Measurements from ENCODE around the gene HOXD11. TPM values are rescaled to one million over a fixed set of nuclear protein-coding genes. Genes with fewer than 3 reads are reported as not detected.

Gene HOXD11
- not detected for total RNA-seq

DNA sequence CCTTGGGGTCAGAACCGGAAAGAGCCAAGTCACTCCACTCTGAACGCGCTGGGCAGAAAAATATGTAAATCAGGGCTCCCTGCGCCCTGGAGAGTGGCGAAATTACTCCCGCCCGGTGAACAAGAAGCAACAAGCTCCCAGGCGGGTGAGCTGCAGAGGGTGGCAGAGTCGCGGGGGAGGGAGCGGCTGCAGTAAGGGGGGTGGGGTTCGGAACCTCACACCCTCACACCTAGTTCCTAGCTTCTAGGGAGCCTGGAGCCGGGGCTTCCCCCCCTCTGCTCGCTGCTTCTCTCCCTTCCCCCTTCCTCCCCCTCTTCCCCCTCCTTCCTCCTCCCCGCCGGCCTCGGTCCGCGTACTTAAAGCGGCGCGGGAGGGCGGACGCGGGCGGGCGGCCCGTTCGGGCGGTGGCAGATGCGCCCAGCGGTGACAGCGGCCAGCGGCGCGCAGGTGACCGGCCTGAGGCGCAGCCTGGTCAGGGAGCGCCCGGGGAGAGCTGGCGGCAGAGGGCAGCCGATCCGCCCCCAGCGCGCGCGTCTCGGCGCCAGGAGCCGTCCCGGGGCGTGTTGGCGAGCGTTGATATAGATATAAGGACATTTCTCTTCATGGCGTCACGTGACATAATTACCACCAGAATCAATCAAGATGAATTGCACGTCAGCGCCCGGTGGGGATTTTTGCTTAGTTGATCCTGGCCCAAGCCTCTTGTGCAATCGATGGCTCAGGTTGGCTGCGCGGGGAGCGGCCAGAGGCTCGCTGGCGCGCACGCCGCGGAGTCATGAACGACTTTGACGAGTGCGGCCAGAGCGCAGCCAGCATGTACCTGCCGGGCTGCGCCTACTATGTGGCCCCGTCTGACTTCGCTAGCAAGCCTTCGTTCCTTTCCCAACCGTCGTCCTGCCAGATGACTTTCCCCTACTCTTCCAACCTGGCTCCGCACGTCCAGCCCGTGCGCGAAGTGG is at the start of gene HOXD11:
Gene HOXD11 (plus strand): TSS at position 700 of the 959 bp plus-strand sequence. CDS start 76 bp downstream, at position 776.
- ATAC-seq (peak; percentile 35), DNase-seq (no peak)
- peak within 1 kb of the TSS; percentile 51 for H3K4me3 Mint-ChIP-seq
- H3K36me3 Mint-ChIP-seq (ENCODE audit: low read depth), result no peaks in the 10 kb centered on the region
- ChIA-PET POLR2A (no interaction called here), CTCF (no interaction called here)
- intact Hi-C loops (cut with DNase I, micrococcal nuclease), result loop anchor here in 1 of 2 experiments (2.0 kb wide), 1 partner anchor 16 kb away; the partner anchor contains the start of gene HOXD9
- no peak within 1 kb of the TSS for H3K27ac Mint-ChIP-seq
- H3K4me1 Mint-ChIP-seq, result peaks cover 25% of the 10 kb centered on the region
- no peaks in the 10 kb centered on the region for H3K9me3 Mint-ChIP-seq (ENCODE audit: low read depth)
- peaks cover 80% of the 10 kb centered on the region for H3K27me3 Mint-ChIP-seq

DNA sequence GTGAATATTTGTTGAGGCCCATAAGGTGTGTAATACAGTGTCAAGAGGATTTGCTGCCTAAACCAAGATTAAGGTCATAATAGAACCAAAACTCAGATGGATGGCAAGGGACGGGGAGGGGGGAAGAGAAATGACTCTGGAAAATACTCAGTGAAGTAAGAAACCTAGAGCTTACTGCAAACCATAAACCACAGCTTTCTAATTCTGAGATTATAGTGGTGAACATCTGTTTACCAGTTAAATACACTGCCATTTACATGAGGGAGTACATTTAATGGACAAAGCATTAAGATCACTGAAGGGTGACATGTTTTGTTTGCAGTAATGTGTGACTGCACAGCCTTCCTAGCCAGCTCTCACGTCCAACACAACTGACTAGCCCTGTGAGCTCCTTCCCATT is 43.1 kb upstream of the HOXD11 start:
- intact Hi-C loops (cut with DNase I, micrococcal nuclease), result no loop called here
- no peaks in the 10 kb centered on the region for H3K9me3 Mint-ChIP-seq (ENCODE audit: low read depth)
- H3K4me3 Mint-ChIP-seq, result no peak overlapping the region
- ChIA-PET POLR2A (no interaction called here), CTCF (interaction anchor here (0.6 to 1.0 kb wide), 2 partner anchors 12 to 34 kb away, joined by 3 to 4 read pairs; no protein-coding TSS in a partner anchor)
- H3K36me3 Mint-ChIP-seq (ENCODE audit: low read depth), result no peaks in the 10 kb centered on the region
- H3K27me3 Mint-ChIP-seq, result peaks cover 59% of the 10 kb centered on the region
- H3K27ac Mint-ChIP-seq, result no peak overlapping the region
- DNase-seq (no peak), ATAC-seq (peak; percentile 61)
- peaks cover 9% of the 10 kb centered on the region for H3K4me1 Mint-ChIP-seq

DNA sequence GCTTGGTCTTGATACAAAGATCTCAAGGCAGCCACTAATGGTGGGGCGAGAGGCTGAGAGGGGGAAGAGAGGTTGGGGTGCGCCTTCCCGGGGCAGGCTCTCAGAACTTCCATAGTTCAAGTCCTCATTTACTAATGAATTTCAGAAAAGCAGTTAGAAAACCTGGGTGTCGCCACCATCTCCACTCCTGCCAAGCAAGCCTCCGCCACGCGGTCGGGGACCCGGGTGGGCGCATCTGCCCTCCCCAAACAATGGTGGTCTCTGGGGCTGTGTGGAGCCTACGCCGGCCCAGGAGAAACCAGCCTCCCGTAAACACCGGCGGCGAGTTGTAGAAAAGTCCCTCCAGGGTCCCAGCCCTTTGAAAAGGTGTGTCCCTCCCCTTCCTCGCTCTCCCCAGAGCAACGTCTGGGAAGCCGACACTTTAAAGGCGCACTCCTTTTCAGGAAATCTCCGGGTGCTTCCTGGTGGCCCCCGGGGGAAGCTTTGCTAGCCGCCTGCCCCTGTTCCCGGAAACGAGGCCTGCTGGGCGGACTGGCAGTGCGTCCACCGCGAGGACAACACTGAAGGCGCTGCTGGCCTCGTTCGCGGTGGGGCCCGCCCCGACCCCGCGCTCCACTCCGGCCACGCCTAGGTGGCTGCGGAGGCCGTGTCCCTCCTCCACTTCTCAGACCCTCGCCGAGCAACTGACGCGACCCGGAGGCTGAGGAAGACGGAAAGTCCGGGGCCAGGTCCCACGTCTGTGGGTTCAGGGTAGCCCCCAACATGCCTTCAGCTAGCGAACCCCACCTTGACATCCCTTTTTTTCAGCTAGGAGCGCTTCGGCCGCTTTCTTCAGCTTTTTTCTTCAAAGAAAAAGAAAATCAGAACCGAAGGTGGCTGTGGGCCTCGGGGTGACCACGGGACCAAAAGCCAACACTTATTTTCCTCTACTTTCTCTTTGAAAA is 40.2 kb upstream of the HOXD11 start:
- H3K4me3 Mint-ChIP-seq, result no peak overlapping the region
- ChIA-PET POLR2A (no interaction called here), CTCF (interaction anchor here (0.6 kb wide), 1 partner anchor 85 kb away, joined by 3 read pairs; no protein-coding TSS in a partner anchor)
- no peak overlapping the region for H3K27ac Mint-ChIP-seq
- H3K9me3 Mint-ChIP-seq (ENCODE audit: low read depth), result no peaks in the 10 kb centered on the region
- intact Hi-C loops (cut with DNase I, micrococcal nuclease), result no loop called here
- H3K4me1 Mint-ChIP-seq, result peaks cover 9% of the 10 kb centered on the region
- H3K36me3 Mint-ChIP-seq (ENCODE audit: low read depth), result no peaks in the 10 kb centered on the region
- peaks cover 77% of the 10 kb centered on the region for H3K27me3 Mint-ChIP-seq
- no peak for ATAC-seq
- no peak for DNase-seq

DNA sequence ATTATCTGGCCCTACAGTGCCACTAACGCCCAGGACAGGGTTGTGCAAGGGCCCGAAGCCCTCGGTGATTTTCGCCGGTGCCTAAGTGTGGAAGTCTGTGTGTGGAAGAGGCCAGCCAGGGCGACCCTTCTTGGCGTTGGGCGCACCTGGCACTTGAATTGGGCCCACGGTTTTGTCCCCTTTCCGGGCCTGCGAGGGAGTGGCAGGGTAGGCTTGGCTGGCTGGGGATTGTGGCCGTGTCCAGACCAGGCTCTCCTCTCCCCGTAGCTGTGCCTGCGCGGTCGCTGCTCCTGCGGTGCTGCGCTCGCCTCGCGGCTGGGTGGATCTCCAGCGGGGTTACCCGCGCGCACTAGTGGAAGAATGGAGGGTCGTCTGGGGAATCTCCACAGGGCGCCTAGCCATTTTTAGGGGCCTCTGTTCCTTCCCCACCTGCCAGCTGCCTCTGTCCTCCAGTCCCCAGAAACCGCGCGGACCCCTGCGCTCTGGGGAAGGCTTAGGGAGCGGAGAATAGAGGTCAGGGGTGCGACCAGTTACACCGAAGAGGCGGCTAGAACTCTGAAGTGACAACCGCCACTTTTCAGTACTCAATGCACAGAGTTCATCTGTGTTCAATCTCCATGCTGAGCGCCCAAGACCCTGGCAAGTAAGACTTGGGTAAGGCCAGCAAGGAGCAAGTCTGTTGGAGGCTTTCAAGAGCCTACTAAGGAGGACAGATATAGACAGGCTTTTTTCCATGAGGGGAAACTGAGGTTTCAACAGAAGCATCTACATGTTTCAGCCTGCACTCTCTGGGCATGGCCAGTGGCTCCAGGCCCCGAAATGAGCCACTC is 39.3 kb upstream of the HOXD11 start:
- Mint-ChIP-seq H3K27me3 (peaks cover 79% of the 10 kb centered on the region), H3K27ac (no peak overlapping the region), H3K4me1 (peaks cover 9% of the 10 kb centered on the region), H3K36me3 (ENCODE audit: low read depth) (no peaks in the 10 kb centered on the region), H3K9me3 (ENCODE audit: low read depth) (no peaks in the 10 kb centered on the region), H3K4me3 (no peak overlapping the region)
- intact Hi-C loops (cut with DNase I, micrococcal nuclease), result no loop called here
- no peak for DNase-seq
- POLR2A ChIA-PET, result no interaction called here
- CTCF ChIA-PET, result interaction anchor here (0.6 kb wide), 1 partner anchor 86 kb away, joined by 3 read pairs; no protein-coding TSS in a partner anchor
- no peak for ATAC-seq

DNA sequence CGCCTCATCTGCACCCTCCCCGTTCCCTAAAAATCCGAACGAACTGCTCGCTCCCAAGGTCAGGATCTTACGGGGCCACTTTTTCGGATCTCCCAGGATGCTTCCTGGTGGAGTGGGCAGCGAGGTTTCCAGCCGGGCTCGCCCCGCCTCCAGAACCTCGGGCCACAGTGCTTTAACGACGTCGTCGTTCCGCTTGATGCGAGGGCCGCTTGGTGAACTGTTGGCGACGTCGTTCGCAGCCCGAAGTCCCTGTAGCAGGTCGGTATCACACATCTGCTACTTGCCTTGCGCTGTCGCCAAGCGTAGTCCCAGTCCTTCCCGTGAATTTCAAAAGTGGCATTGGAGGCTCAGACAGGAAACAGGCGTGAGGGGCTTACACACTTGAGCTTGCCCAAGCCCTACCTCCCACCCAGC is 38.7 kb upstream of the HOXD11 start:
- DNase-seq (no peak), ATAC-seq (no peak)
- ChIA-PET POLR2A (no interaction called here), CTCF (no interaction called here)
- H3K4me3 Mint-ChIP-seq, result no peak overlapping the region
- peaks cover 85% of the 10 kb centered on the region for H3K27me3 Mint-ChIP-seq
- H3K9me3 Mint-ChIP-seq (ENCODE audit: low read depth), result no peaks in the 10 kb centered on the region
- H3K27ac Mint-ChIP-seq, result no peak overlapping the region
- H3K4me1 Mint-ChIP-seq, result peaks cover 9% of the 10 kb centered on the region
- no peaks in the 10 kb centered on the region for H3K36me3 Mint-ChIP-seq (ENCODE audit: low read depth)
- intact Hi-C loops (cut with DNase I, micrococcal nuclease), result no loop called here

DNA sequence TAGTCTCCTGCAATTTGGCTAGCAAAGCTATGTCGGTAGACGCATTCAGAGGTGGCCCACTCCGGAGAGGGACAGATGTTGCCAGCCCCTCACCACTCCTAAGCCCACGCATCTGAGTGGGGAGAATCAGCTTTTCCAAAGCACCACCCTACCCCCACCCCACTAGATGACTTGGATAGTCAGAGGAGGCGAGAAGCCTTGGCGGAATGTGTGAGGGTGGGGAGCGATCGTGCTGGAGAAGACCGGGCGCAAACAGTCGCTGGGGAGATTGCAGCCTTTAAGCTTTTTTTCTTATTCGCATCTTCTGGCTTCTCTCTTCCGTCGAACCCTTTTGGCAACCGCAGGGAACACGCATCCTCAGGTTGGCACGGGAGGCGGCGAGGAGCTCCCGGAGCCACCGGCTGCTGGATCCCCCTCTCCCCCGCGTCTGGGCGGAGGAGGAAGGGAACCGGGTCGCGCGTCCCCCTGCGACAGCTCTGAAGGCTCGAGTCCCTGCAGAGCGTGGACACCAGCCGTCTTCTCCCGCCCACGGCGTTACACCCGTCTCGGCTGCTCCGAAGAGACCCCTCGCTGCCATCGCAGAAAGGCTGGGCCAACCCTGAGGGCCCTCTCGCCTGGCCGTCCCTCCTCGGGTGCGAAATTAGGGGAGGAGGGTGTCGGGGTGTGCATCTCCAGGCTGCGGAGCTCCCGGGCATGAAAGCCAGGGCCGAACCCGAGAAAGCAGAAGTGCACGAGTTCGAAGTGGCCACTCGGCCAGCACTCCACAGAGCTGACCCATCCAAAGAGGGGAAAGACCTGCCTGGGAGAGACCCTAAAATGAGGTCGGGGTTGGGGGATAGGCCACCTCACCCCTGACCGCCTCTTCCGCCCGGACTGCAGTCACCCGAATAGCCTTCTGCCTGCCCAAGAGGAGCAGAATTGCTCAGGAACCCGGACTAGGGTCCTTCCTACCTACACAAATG is 35.5 kb upstream of the HOXD11 start:
- ChIA-PET POLR2A (no interaction called here), CTCF (interaction anchor here (0.7 to 1.4 kb wide), 3 partner anchors 14 to 63 kb away, joined by 3 to 4 read pairs (median 3); no protein-coding TSS in a partner anchor)
- peaks cover 9% of the 10 kb centered on the region for H3K9me3 Mint-ChIP-seq (ENCODE audit: low read depth)
- H3K4me3 Mint-ChIP-seq, result no peak overlapping the region
- intact Hi-C loops (cut with DNase I, micrococcal nuclease), result no loop called here
- DNase-seq (no peak), ATAC-seq (no peak)
- H3K27ac Mint-ChIP-seq, result no peak overlapping the region
- no peaks in the 10 kb centered on the region for H3K36me3 Mint-ChIP-seq (ENCODE audit: low read depth)
- peaks cover 85% of the 10 kb centered on the region for H3K27me3 Mint-ChIP-seq
- H3K4me1 Mint-ChIP-seq, result peaks cover 9% of the 10 kb centered on the region

DNA sequence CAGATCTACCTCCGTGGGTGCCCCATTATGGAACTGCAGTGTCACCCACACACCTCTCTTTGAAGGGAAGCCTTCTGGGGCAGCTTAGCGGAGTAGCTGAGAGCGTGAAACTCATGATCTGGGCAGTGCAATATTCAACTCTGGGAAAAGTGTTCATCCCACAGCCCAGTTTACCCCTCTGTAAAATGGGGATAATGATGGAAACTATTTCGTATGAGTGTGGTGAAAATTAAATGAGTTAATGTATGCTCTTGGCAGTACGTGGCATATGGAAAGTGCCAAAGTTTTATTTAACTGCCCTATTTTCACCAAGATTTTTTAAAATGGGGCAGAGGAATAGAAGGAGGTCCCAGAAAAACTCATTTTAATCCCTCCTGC is 34.8 kb upstream of the HOXD11 start:
- H3K27ac Mint-ChIP-seq, result no peak overlapping the region
- ChIA-PET CTCF (interaction anchor here (1.4 kb wide), 1 partner anchor 13 kb away, joined by 3 read pairs; no protein-coding TSS in a partner anchor), POLR2A (no interaction called here)
- peaks cover 83% of the 10 kb centered on the region for H3K27me3 Mint-ChIP-seq
- DNase-seq (no peak), ATAC-seq (no peak)
- H3K4me1 Mint-ChIP-seq, result peaks cover 9% of the 10 kb centered on the region
- no peak overlapping the region for H3K4me3 Mint-ChIP-seq
- intact Hi-C loops (cut with DNase I, micrococcal nuclease), result no loop called here
- peaks cover 9% of the 10 kb centered on the region for H3K9me3 Mint-ChIP-seq (ENCODE audit: low read depth)
- H3K36me3 Mint-ChIP-seq (ENCODE audit: low read depth), result no peaks in the 10 kb centered on the region

DNA sequence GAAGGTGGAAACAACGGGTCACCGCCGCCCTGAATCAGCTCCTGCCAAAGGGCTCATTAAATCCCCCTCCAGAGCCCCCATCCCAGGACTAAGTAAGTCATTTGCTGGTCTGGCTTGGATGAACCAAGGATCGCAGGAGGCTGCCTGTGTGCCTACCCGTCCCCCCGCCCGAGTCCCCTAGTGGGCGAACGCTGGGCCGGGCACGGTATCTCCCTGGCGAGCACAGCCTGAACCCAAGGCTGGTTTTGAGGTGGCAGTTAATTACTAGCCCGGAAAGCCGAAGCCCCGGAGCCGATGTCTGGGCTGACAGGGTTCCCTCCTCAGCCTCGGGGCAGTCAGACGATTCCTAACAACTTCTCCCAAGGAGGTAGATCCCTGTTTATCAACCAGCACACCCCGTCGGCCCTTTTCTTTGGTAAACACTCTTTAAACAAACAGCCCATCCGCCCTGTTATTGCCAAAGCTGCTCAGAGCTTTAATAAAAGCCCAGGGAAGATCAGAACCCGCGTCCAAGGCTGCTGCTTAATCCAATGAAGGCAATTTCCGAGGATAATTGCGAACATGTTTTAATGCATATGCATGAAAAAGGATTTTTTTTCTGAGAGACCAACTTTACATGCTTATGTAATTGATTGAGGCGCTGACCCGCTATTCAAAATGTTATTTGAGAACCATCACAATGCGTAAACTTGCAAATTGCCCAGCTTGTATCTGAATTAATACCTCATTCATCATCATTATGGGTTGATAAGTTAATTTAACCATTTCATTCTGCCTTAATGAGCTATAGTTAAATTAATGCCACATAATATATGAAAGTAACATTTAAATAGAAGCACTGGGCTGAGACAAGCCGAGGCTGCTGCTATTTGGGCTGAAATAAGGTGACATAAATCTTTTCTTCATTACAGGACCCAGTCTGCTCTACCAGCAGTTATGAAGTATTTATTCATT is 33.9 kb upstream of the HOXD11 start:
- intact Hi-C loops (cut with DNase I, micrococcal nuclease), result no loop called here
- no peak for DNase-seq
- ChIA-PET CTCF (interaction anchor here (0.8 to 1.6 kb wide), 3 partner anchors 23 to 59 kb away, joined by 4 read pairs; no protein-coding TSS in a partner anchor), POLR2A (interaction anchor here (0.6 kb wide), 1 partner anchor 49 kb away, joined by 3 read pairs; the partner anchor contains the start of gene HOXD9)
- Mint-ChIP-seq H3K4me1 (peaks cover 5% of the 10 kb centered on the region), H3K36me3 (ENCODE audit: low read depth) (no peaks in the 10 kb centered on the region), H3K9me3 (ENCODE audit: low read depth) (peaks cover 9% of the 10 kb centered on the region), H3K27me3 (peaks cover 75% of the 10 kb centered on the region), H3K27ac (no peak overlapping the region), H3K4me3 (no peak overlapping the region)
- no peak for ATAC-seq

DNA sequence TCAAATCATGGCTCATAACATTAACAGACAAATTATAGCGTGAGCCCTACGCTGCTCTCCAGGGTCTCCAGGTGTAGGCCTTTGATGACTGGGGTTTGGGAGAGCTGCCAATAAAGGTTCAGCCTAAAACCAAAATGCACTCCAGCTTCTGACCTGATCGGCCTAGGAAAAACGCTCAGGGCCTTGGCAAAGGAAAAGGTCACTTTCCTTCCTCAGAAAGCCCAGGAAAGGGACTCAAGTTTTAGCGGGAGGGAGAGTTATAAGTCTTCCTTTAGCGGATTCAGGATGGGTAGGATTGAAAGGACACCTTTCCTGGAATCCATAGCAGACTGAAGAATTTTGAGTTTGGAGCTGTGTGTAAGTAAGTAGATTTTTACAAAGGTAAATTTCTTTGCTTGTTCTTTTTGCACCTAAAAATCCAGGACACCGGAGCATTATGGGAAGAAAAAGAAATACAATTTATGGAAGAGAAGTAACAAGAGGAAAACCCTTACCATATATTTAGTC is 32.1 kb upstream of the HOXD11 start:
- Mint-ChIP-seq H3K27me3 (peaks cover 72% of the 10 kb centered on the region), H3K36me3 (ENCODE audit: low read depth) (peaks cover 3% of the 10 kb centered on the region), H3K4me1 (peaks cover 7% of the 10 kb centered on the region), H3K4me3 (no peak overlapping the region), H3K27ac (no peak overlapping the region), H3K9me3 (ENCODE audit: low read depth) (peaks cover 9% of the 10 kb centered on the region)
- no peak for ATAC-seq
- POLR2A ChIA-PET, result no interaction called here
- CTCF ChIA-PET, result interaction anchor here (0.8 to 2.0 kb wide), 2 partner anchors 11 to 51 kb away, joined by 3 to 9 read pairs; no protein-coding TSS in a partner anchor
- intact Hi-C loops (cut with DNase I, micrococcal nuclease), result loop anchor here in 1 of 2 experiments (5.0 kb wide), 1 partner anchor 37 kb away; no protein-coding TSS in a partner anchor
- DNase-seq, result no peak
